NB4 (cell line): ENCODE results near the gene PABPN1L.

Experiments
- POLR2A ChIP-seq: IDR thresholded peaks from 2 replicates; pipeline ENCODE4 v1.6.1; 2011; ENCODE audit warnings: mild to moderate bottlenecking; ENCODE audit not compliant: insufficient read length; ENCODE audit errors: extremely low read depth
- TF ChIP-seq, protein P1 (sequence below): IDR thresholded peaks from one replicate; pipeline ENCODE4 v1.5.1; 2012; ENCODE audit warnings: low read depth, low read length

GRCh38 chr16:88848557-88848956, 17.9 kb downstream of the PABPN1L start:
- TF ChIP-seq, protein P1, sequence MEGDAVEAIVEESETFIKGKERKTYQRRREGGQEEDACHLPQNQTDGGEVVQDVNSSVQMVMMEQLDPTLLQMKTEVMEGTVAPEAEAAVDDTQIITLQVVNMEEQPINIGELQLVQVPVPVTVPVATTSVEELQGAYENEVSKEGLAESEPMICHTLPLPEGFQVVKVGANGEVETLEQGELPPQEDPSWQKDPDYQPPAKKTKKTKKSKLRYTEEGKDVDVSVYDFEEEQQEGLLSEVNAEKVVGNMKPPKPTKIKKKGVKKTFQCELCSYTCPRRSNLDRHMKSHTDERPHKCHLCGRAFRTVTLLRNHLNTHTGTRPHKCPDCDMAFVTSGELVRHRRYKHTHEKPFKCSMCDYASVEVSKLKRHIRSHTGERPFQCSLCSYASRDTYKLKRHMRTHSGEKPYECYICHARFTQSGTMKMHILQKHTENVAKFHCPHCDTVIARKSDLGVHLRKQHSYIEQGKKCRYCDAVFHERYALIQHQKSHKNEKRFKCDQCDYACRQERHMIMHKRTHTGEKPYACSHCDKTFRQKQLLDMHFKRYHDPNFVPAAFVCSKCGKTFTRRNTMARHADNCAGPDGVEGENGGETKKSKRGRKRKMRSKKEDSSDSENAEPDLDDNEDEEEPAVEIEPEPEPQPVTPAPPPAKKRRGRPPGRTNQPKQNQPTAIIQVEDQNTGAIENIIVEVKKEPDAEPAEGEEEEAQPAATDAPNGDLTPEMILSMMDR = no peak
- no peak for TF ChIP-seq POLR2A
